Breast epithelium (tissue), 4 donors: ENCODE data around the gene PTPRN2. TPM values are rescaled to one million over a fixed set of nuclear protein-coding genes. Genes with fewer than 3 reads are reported as not detected.

Experiments used
- DNase-seq, 2 donors: peaks; one replicate each; pipeline ENCODE4 v3.0.0-alpha.2; 2019; ENCODE audit warnings: low spot score in 2 of 2
- H3K27ac ChIP-seq, 2 donors: fragments of 200-600 bp; sonication (generic) in 1 of 2; one replicate each; pipeline ENCODE4 v1.5.1; 2016 to 2019; ENCODE audit warnings: mild to moderate bottlenecking in 1 of 2
- H3K27me3 ChIP-seq, 2 donors: fragments of 200-600 bp; sonication (generic) in 1 of 2; one replicate each; pipeline versions ENCODE4 v1.5.1 to v1.6.0; 2017 to 2019; ENCODE audit warnings: control low read depth in 1 of 2, mild to moderate bottlenecking in 1 of 2
- H3K36me3 ChIP-seq: fragments of 200-600 bp; one replicate; pipeline ENCODE4 v1.5.1; 2019
- H3K4me1 ChIP-seq, 2 donors: fragments of 200-600 bp; sonication (generic); one replicate each; pipeline ENCODE4 v1.5.1; 2016 to 2019; ENCODE audit warnings: control low read depth in 1 of 2
- H3K4me3 ChIP-seq, 3 donors: fragments of 200-600 bp; sonication (generic); 1 replicate in 2 of 3; 2 replicates in 1 of 3; pipeline ENCODE4 v1.5.1; 2016 to 2019; ENCODE audit warnings: mild to moderate bottlenecking in 3 of 3, moderate library complexity in 2 of 3
- H3K9me3 ChIP-seq, 2 donors: fragments of 200-600 bp; sonication (generic) in 1 of 2; one replicate each; pipeline ENCODE4 v1.5.1; 2016 to 2019; ENCODE audit warnings: control low read depth in 1 of 2
- CTCF ChIP-seq, 3 donors: fragments of 450-650 bp; IDR thresholded peaks; one replicate each; pipeline ENCODE4 v1.5.1; 2016 to 2017; ENCODE audit warnings: antibody characterized with exemption in 3 of 3, mild to moderate bottlenecking in 3 of 3, moderate library complexity in 3 of 3
- POLR2A ChIP-seq: fragments of 450-650 bp; IDR thresholded peaks from one replicate; pipeline ENCODE4 v1.6.1; 2016; ENCODE audit warnings: antibody characterized with exemption, mild to moderate bottlenecking, moderate library complexity
- POLR2AphosphoS5 ChIP-seq, 3 donors: sonication (generic); formaldehyde crosslinking; IDR thresholded peaks; one replicate each; pipeline ENCODE4 v1.6.1; 2017; ENCODE audit warnings: antibody characterized with exemption in 3 of 3
- intact Hi-C: fragments of 100-400 bp; cut with DNase I; formaldehyde crosslinking; loops from one replicate; pipeline ENCODE4 v1.15.1; 2023; ENCODE audit warnings: low total_unique reads
- total RNA-seq, 3 donors: library from RNA; depleted of rRNA; stranded (reverse); fragments of >200 nt; gene quantifications; one replicate each; pipeline ENCODE4 v1.1.0, GENCODE V29; 2016

PTPRN2 gene
- total RNA-seq, 3 donors from 2014 or later, result 1.6 to 2.2 (median 2.2) TPM

- TF ChIP-seq CTCF (IDR thresholded peaks at IDR 0.05), result no peak
- no peak for TF ChIP-seq POLR2A
- TF ChIP-seq POLR2AphosphoS5 (IDR thresholded peaks at IDR 0.05), result no peak
- no peak overlapping the region for H3K4me3 ChIP-seq
- no peak overlapping the region for H3K27ac ChIP-seq
- H3K27me3 ChIP-seq, result no peaks in the 10 kb centered on the region
- intact Hi-C loops, result no loop called here
- H3K9me3 ChIP-seq, result peaks cover 0 to 3% of the 10 kb centered on the region in 2 donors
- no peaks in the 10 kb centered on the region for H3K4me1 ChIP-seq
- peak in 1 of 2 donors; percentile 22 for DNase-seq
- no peaks in the 10 kb centered on the region for H3K36me3 ChIP-seq
Measured at GRCh38 chr7:158272091-158272490, 315.5 kb downstream of the PTPRN2 start.

DNA sequence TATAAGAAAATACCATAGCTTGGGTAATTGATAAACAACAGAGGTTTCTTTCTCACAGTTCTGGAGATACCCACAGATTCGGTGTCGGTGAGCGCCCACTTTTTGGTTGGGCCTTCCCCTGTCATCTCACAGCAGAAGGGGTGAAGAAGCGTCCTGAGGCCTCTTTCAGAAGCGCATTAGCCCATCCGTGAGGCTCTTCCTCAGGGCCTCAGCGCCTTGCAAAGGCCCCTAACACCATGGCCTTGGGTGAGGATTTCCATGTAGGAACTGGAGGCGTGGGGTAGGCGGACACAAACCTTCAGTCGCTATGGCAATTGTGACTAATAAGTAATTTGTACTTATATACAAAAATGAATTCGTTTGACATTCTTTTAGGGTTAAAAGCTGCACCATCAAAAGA is 316.0 kb downstream of the PTPRN2 start:
- Histone ChIP-seq H3K27me3 (no peaks in the 10 kb centered on the region), H3K27ac (no peak overlapping the region), H3K4me1 (no peaks in the 10 kb centered on the region), H3K9me3 (peaks cover 0 to 3% of the 10 kb centered on the region in 2 donors), H3K36me3 (no peaks in the 10 kb centered on the region), H3K4me3 (no peak overlapping the region)
- intact Hi-C loops, result no loop called here
- TF ChIP-seq CTCF (IDR thresholded peaks at IDR 0.05), result no peak
- TF ChIP-seq POLR2AphosphoS5 (IDR thresholded peaks at IDR 0.05), result no peak
- no peak for TF ChIP-seq POLR2A
- peak in 1 of 2 donors; percentile 25 for DNase-seq

DNA sequence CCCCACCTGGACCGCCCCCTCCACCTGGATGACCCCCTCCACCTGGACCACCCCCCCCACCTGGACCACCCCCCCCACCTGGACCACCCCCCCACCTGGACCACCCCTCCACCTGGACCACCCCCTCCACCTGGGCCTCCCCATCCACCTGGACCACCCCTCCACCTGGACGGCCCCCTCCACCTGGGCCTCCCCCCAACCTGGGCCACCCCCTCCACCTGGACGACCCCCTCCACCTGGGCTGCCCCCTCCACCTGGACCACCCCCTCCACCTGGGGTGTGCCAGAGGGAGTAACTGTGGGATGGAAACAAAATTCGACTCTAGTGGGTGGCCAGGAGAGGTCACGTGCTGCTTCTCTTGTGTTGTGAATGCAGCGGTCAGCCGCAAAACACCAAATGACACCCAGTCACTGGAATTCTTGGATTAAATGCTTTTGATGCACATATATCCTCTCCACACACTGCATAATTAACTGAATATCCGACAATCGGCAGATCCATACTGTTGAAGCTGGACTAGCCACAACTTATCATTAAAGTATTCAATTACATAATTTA is 316.7 kb downstream of the PTPRN2 start:
- TF ChIP-seq POLR2AphosphoS5 (IDR thresholded peaks at IDR 0.05) (no peak), CTCF (IDR thresholded peaks at IDR 0.05) (no peak), POLR2A (no peak)
- Histone ChIP-seq H3K9me3 (peaks cover 0 to 3% of the 10 kb centered on the region in 2 donors), H3K27ac (no peak overlapping the region), H3K36me3 (no peaks in the 10 kb centered on the region), H3K27me3 (no peaks in the 10 kb centered on the region), H3K4me3 (no peak overlapping the region), H3K4me1 (no peaks in the 10 kb centered on the region)
- DNase-seq, result peak in 1 of 2 donors; percentile 49
- intact Hi-C loops, result no loop called here

- Histone ChIP-seq H3K27ac (no peak overlapping the region), H3K36me3 (no peaks in the 10 kb centered on the region), H3K9me3 (peaks cover 0 to 3% of the 10 kb centered on the region in 2 donors), H3K4me3 (no peak overlapping the region), H3K4me1 (no peaks in the 10 kb centered on the region), H3K27me3 (no peaks in the 10 kb centered on the region)
- intact Hi-C loops, result no loop called here
- no peak for TF ChIP-seq CTCF (IDR thresholded peaks at IDR 0.05)
- no peak for TF ChIP-seq POLR2A
- no peak for TF ChIP-seq POLR2AphosphoS5 (IDR thresholded peaks at IDR 0.05)
- DNase-seq, result peak in 1 of 2 donors; percentile 44
Measured at GRCh38 chr7:158270106-158270775, 317.4 kb downstream of the PTPRN2 start.

- DNase-seq, result peak in 1 of 2 donors; percentile 41
- Histone ChIP-seq H3K27me3 (no peaks in the 10 kb centered on the region), H3K4me1 (no peaks in the 10 kb centered on the region), H3K9me3 (peaks cover 0 to 3% of the 10 kb centered on the region in 2 donors), H3K27ac (no peak overlapping the region), H3K36me3 (no peaks in the 10 kb centered on the region), H3K4me3 (no peak overlapping the region)
- intact Hi-C loops, result no loop called here
- TF ChIP-seq POLR2A (no peak), CTCF (IDR thresholded peaks at IDR 0.05) (no peak), POLR2AphosphoS5 (IDR thresholded peaks at IDR 0.05) (no peak)
Measured at GRCh38 chr7:158268816-158269535, 318.6 kb downstream of the PTPRN2 start.
